SK-N-SH treated with all-trans-retinoic acid at 6 μM for 48 hours (cell line): ENCODE measurements around the gene EPB41L2.

Experiments
- CREB5 ChIP-seq: fragments of 250-450 bp; sonication (Bioruptor Pico); IDR thresholded peaks from 2 replicates; pipeline ENCODE4 v1.5.1; 2020; ENCODE audit warnings: low read depth, mild to moderate bottlenecking, moderate library complexity
- TF ChIP-seq, protein P1 (sequence below): fragments of 250-450 bp; sonication (Bioruptor Pico); IDR thresholded peaks from 2 replicates; pipeline ENCODE4 v1.5.0; 2020; ENCODE audit warnings: mild to moderate bottlenecking, moderate library complexity

DNA sequence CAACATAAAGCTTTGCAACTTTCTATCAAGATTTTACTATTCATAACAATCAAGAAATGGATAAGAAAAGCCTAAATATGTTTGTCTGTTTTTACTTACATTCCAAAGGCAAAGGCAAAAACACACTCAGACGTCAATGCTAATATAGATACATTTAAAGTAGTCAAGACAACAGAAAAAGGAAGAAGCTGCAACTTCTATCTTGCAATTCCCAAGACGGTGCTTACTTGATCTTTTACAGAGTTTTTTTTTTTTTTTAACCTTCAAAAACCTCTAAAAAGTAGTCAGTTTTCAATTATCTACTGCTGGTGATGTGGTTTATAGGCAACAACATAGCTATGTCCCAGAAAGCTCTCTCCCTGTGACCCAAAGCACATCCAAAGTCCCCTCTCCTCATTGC is 58.1 kb downstream of the EPB41L2 start:
- TF ChIP-seq CREB5 (CRISPR knock-in tag) = no peak
- TF ChIP-seq, protein P1, sequence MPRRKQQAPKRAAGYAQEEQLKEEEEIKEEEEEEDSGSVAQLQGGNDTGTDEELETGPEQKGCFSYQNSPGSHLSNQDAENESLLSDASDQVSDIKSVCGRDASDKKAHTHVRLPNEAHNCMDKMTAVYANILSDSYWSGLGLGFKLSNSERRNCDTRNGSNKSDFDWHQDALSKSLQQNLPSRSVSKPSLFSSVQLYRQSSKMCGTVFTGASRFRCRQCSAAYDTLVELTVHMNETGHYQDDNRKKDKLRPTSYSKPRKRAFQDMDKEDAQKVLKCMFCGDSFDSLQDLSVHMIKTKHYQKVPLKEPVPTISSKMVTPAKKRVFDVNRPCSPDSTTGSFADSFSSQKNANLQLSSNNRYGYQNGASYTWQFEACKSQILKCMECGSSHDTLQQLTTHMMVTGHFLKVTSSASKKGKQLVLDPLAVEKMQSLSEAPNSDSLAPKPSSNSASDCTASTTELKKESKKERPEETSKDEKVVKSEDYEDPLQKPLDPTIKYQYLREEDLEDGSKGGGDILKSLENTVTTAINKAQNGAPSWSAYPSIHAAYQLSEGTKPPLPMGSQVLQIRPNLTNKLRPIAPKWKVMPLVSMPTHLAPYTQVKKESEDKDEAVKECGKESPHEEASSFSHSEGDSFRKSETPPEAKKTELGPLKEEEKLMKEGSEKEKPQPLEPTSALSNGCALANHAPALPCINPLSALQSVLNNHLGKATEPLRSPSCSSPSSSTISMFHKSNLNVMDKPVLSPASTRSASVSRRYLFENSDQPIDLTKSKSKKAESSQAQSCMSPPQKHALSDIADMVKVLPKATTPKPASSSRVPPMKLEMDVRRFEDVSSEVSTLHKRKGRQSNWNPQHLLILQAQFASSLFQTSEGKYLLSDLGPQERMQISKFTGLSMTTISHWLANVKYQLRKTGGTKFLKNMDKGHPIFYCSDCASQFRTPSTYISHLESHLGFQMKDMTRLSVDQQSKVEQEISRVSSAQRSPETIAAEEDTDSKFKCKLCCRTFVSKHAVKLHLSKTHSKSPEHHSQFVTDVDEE (CRISPR knock-in tag) = no peak
